Ishikawa (cell line): Measurements from ENCODE around the gene UBL3.

Source experiments
- CEBPB ChIP-seq: IDR thresholded peaks from 2 replicates; pipeline ENCODE4 v1.6.1; 2012
- CREB1 ChIP-seq: IDR thresholded peaks from 2 replicates; pipeline ENCODE4 v1.6.1; 2012; ENCODE audit warnings: low read depth
- EGR1 ChIP-seq: IDR thresholded peaks from 2 replicates; pipeline ENCODE4 v1.6.1; 2012
- EP300 ChIP-seq: IDR thresholded peaks from 2 replicates; pipeline ENCODE4 v1.6.1; 2012; ENCODE audit warnings: borderline replicate concordance
- FOXM1 ChIP-seq: IDR thresholded peaks from 2 replicates; pipeline ENCODE4 v1.6.1; 2012; ENCODE audit warnings: low read depth, borderline replicate concordance
- MAX ChIP-seq: IDR thresholded peaks from 2 replicates; pipeline ENCODE4 v1.6.1; 2012
- NFIC ChIP-seq: IDR thresholded peaks from 2 replicates; pipeline ENCODE4 v1.6.1; 2012
- RAD21 ChIP-seq: IDR thresholded peaks from 2 replicates; pipeline ENCODE4 v1.6.1; 2012; ENCODE audit warnings: low read depth
- REST ChIP-seq: IDR thresholded peaks from 2 replicates; pipeline ENCODE4 v1.6.1; 2012; ENCODE audit warnings: low read depth, mild to moderate bottlenecking
- TAF1 ChIP-seq: IDR thresholded peaks from 2 replicates; pipeline ENCODE4 v1.6.1; 2012; ENCODE audit warnings: low read depth, mild to moderate bottlenecking
- TCF12 ChIP-seq: IDR thresholded peaks from 2 replicates; pipeline ENCODE4 v1.6.1; 2012; ENCODE audit warnings: low read depth
- TEAD4 ChIP-seq: IDR thresholded peaks from 2 replicates; pipeline ENCODE4 v1.6.1; 2012
- USF1 ChIP-seq: IDR thresholded peaks from 2 replicates; pipeline ENCODE4 v1.6.1; 2012
- YY1 ChIP-seq: IDR thresholded peaks from 2 replicates; pipeline ENCODE4 v1.6.1; 2012; ENCODE audit warnings: low read depth
- ZBTB7A ChIP-seq: IDR thresholded peaks from 2 replicates; pipeline ENCODE4 v1.6.1; 2012; ENCODE audit warnings: low read depth

Gene UBL3

GRCh38 chr13:29750183-29750530 is 100.3 kb downstream of the UBL3 start:
- TF ChIP-seq TAF1 (no peak), CEBPB (no peak), NFIC (no peak), USF1 (no peak), FOXM1 (no peak), TCF12 (no peak), TEAD4 (no peak), YY1 (no peak), EP300 (no peak)

- no peak for TF ChIP-seq MAX
- TF ChIP-seq ZBTB7A, result no peak
- TF ChIP-seq NFIC, result no peak
- no peak for TF ChIP-seq CREB1
- no peak for TF ChIP-seq EGR1
- no peak for TF ChIP-seq TEAD4
- TF ChIP-seq TAF1, result no peak
- TF ChIP-seq YY1, result no peak
- no peak for TF ChIP-seq RAD21
- TF ChIP-seq CEBPB, result no peak
Observed at GRCh38 chr13:29749401-29750182, 100.8 kb downstream of the UBL3 start.

- no peak for TF ChIP-seq NFIC
- no peak for TF ChIP-seq RAD21
Observed at GRCh38 chr13:29748097-29748496, 102.3 kb downstream of the UBL3 start.

GRCh38 chr13:29746148-29746677 is 104.2 kb downstream of the UBL3 start:
- TF ChIP-seq CREB1 (no peak), FOXM1 (no peak), TEAD4 (no peak), MAX (no peak), TAF1 (no peak)

- TF ChIP-seq TAF1 (no peak), RAD21 (no peak), ZBTB7A (no peak), TCF12 (no peak), EP300 (no peak), USF1 (no peak), REST (no peak), MAX (no peak), CREB1 (no peak), CEBPB (no peak), YY1 (no peak)
Observed at GRCh38 chr13:29745704-29746103, 104.7 kb downstream of the UBL3 start.

- TF ChIP-seq ZBTB7A, result no peak
- TF ChIP-seq FOXM1, result no peak
- TF ChIP-seq EP300, result no peak
- no peak for TF ChIP-seq CEBPB
- TF ChIP-seq REST, result no peak
- TF ChIP-seq YY1, result no peak
- no peak for TF ChIP-seq RAD21
- TF ChIP-seq EGR1, result no peak
- TF ChIP-seq MAX, result no peak
- TF ChIP-seq USF1, result no peak
- TF ChIP-seq CREB1, result no peak
- TF ChIP-seq TAF1, result no peak
- TF ChIP-seq NFIC, result no peak
- no peak for TF ChIP-seq TEAD4
- TF ChIP-seq TCF12, result no peak
Observed at GRCh38 chr13:29743201-29743786, 107.1 kb downstream of the UBL3 start.
